HepG2 (cell line): ENCODE results near the gene SCRT2. TPM values are rescaled to one million over a fixed set of nuclear protein-coding genes. Genes with fewer than 3 reads are reported as not detected.

Source experiments
- ATAC-seq: fragments of 200-7000 bp; cut with Tn5 transposase; 3 replicates; pipeline ENCODE4 v1.9.1; 2020; ENCODE audit warnings: mild to moderate bottlenecking, moderate library complexity
- BruUV-seq: library from RNA; stranded (reverse); fragments of 400-500 nt; replicated peaks from 2 replicates; lab custom pipeline; 2021; lab: Mats Ljungman, UMichigan
- CTCF ChIA-PET: fragments of 300-600 bp; formaldehyde crosslinking; extraction: SDS; loops from one replicate; lab custom pipeline; 2021; ENCODE audit warnings: low total read pairs, inconsistent platforms, low intra/inter-chr PET ratio; lab: Yijun Ruan, JAX
- POLR2A ChIA-PET: fragments of 350-600 bp; sonication (Branson Sonifier 250); formaldehyde crosslinking; loops from one replicate; lab custom pipeline; 2020; ENCODE audit warnings: antibody characterized with exemption, inconsistent platforms; lab: Yijun Ruan, JAX
- DNase-seq: peaks from one replicate; pipeline ENCODE4 v3.0.0-alpha.2; 2015; ENCODE audit warnings: low spot score
- FAIRE-seq: peaks from 3 replicates; lab custom pipeline; 2011; peaks lifted over from hg19 to GRCh38; lab: Jason Lieb, UNC
- H2AFZ ChIP-seq: one replicate; pipeline ENCODE4 v1.6.1; 2011; ENCODE audit warnings: low read length, inconsistent platforms
- H3K27ac ChIP-seq: fragments of 300-600 bp; 3 replicates; pipeline ENCODE4 v1.8.0; 2011; ENCODE audit warnings: mixed run types, mild to moderate bottlenecking, mixed read lengths, low read length, inconsistent platforms; ENCODE audit not compliant: insufficient read depth; ENCODE audit errors: extremely low read length
- H3K27me3 ChIP-seq, 2 experiments: fragments of 200-600 bp in 1 of 2; 2 replicates in 1 of 2; 3 replicates in 1 of 2; pipeline versions ENCODE4 v1.6.0 to v1.8.0; 2011; ENCODE audit warnings: low read length in 2 of 2, mild to moderate bottlenecking in 2 of 2, moderate library complexity in 2 of 2, inconsistent platforms in 1 of 2; ENCODE audit not compliant: insufficient read depth in 2 of 2, control insufficient read depth in 1 of 2
- H3K36me3 ChIP-seq, 2 experiments: fragments of 200-600 bp in 1 of 2; replicated peaks in 1 of 2; 2 replicates in 1 of 2; 3 replicates in 1 of 2; pipeline versions ENCODE4 v1.5.1 to v1.8.0; 2011; ENCODE audit warnings: low read length in 2 of 2, inconsistent platforms in 1 of 2; ENCODE audit not compliant: insufficient read depth in 2 of 2, control insufficient read depth in 1 of 2
- H3K4me1 ChIP-seq: 2 replicates; pipeline ENCODE4 v1.5.1; 2012; ENCODE audit warnings: low read length, inconsistent platforms; ENCODE audit not compliant: insufficient read depth
- H3K4me2 ChIP-seq: 2 replicates; pipeline ENCODE4 v1.6.0; 2011; ENCODE audit warnings: low read depth, low read length, inconsistent platforms
- H3K4me3 ChIP-seq, 3 experiments: fragments of 200-600 bp in 1 of 3; sonication (generic), shearing (Covaris generic) in 1 of 3; replicated peaks in 1 of 3; 2 replicates each; pipeline ENCODE4 v1.5.1; 2011 to 2016; ENCODE audit warnings: low read length in 3 of 3, inconsistent platforms in 2 of 3, low read depth in 2 of 3, mild to moderate bottlenecking in 2 of 3, control low read depth in 1 of 3, mixed read lengths in 1 of 3; ENCODE audit not compliant: insufficient read depth in 1 of 3
- H3K79me2 ChIP-seq: one replicate; pipeline ENCODE4 v1.6.1; 2011; ENCODE audit warnings: low read length, inconsistent platforms; ENCODE audit not compliant: insufficient read depth
- H3K9ac ChIP-seq: 2 replicates; pipeline ENCODE4 v1.6.0; 2011; ENCODE audit warnings: mild to moderate bottlenecking, low read depth, low read length, inconsistent platforms; ENCODE audit not compliant: insufficient read depth
- H3K9me3 ChIP-seq: 2 replicates; pipeline ENCODE4 v1.5.1; 2012; ENCODE audit warnings: mild to moderate bottlenecking, low read length
- H4K20me1 ChIP-seq: 2 replicates; pipeline ENCODE4 v1.6.0; 2011; ENCODE audit warnings: inconsistent platforms, mild to moderate bottlenecking, low read length, moderate library complexity; ENCODE audit not compliant: insufficient read depth
- HNF1B ChIP-seq: sonication (generic); formaldehyde crosslinking; IDR thresholded peaks from 2 replicates; pipeline ENCODE4 v1.5.1; 2020; ENCODE audit warnings: mild to moderate bottlenecking, moderate library complexity, missing genetic modification reagents
- KDM3A ChIP-seq: IDR thresholded peaks from 2 replicates; pipeline ENCODE4 v1.6.1; 2018; ENCODE audit warnings: low read depth, missing compliant biosample characterization
- NFIB ChIP-seq: sonication (generic); formaldehyde crosslinking; IDR thresholded peaks from 2 replicates; pipeline ENCODE4 v1.9.0; 2021; ENCODE audit warnings: missing genetic modification reagents, mild to moderate bottlenecking, borderline replicate concordance
- RNF2 ChIP-seq: fragments of 450-650 bp; conservative IDR thresholded peaks from 2 replicates; pipeline ENCODE4 v1.6.1; 2016; ENCODE audit warnings: low read depth
- RXRB ChIP-seq: IDR thresholded peaks from 2 replicates; pipeline ENCODE4 v1.6.1; 2016; ENCODE audit warnings: borderline replicate concordance, missing genetic modification reagents, missing compliant biosample characterization
- TCF7L2 ChIP-seq: IDR thresholded peaks from 2 replicates; pipeline ENCODE4 v1.6.1; 2011; ENCODE audit warnings: mild to moderate bottlenecking, low read depth, low read length, moderate library complexity
- TGIF2 ChIP-seq: IDR thresholded peaks from 2 replicates; pipeline ENCODE4 v1.6.1; 2016; ENCODE audit warnings: control low read depth, missing compliant biosample characterization
- ZBTB14 ChIP-seq: sonication (generic); formaldehyde crosslinking; IDR thresholded peaks from 2 replicates; pipeline ENCODE4 v1.4.0; 2020; ENCODE audit warnings: missing genetic modification reagents
- ZC3H13 ChIP-seq: sonication (generic); formaldehyde crosslinking; IDR thresholded peaks from 2 replicates; pipeline ENCODE4 v1.8.1; 2023; ENCODE audit warnings: mild to moderate bottlenecking, missing genetic modification reagents, moderate library complexity
- ZFP62 ChIP-seq: sonication (generic); formaldehyde crosslinking; IDR thresholded peaks from 2 replicates; pipeline ENCODE4 v1.4.0; 2020; ENCODE audit warnings: missing genetic modification reagents
- ZNF280B ChIP-seq: sonication (generic); formaldehyde crosslinking; IDR thresholded peaks from 2 replicates; pipeline ENCODE4 v1.5.0; 2020; ENCODE audit warnings: missing genetic modification reagents, mild to moderate bottlenecking, borderline replicate concordance
- ZNF329 ChIP-seq: sonication (generic); formaldehyde crosslinking; IDR thresholded peaks from 2 replicates; pipeline ENCODE4 v1.9.0; 2021; ENCODE audit warnings: low read depth, mild to moderate bottlenecking, missing genetic modification reagents
- ZNF552 ChIP-seq: sonication (generic); formaldehyde crosslinking; IDR thresholded peaks from 2 replicates; pipeline ENCODE4 v1.9.0; 2022; ENCODE audit warnings: missing genetic modification reagents, mild to moderate bottlenecking, borderline replicate concordance
- WGBS: methylation state at CpG from one replicate; pipeline ENCODE4 v1.1.6; 2017; ENCODE audit warnings: low lambda C conversion rate; 5-methylcytosine and 5-hydroxymethylcytosine counted together
- in situ Hi-C: cut with HindIII; loops from 2 replicates; pipeline ENCODE4 v1.10.0; 2017; ENCODE audit warnings: low pct_unique_long_range_greater_than_20kb; ENCODE audit not compliant: extremely low pct_ligation_motif_present
- intact Hi-C: fragments of 100-400 bp; cut with micrococcal nuclease; formaldehyde crosslinking; loops from one replicate; pipeline ENCODE4 v1.10.0; 2022; ENCODE audit not compliant: unreplicated experiment
- polyA plus RNA-seq, 8 experiments: library from polyadenylated mRNA; depleted of rRNA in 3 of 8; stranded (reverse) in 7 of 8; unstranded in 1 of 8; fragments of >200 nt; fragmentation: Illumina TruSeq in 4 of 8; extraction: Trizol in 4 of 8; gene quantifications; 2 replicates each; pipeline versions ENCODE4 v1.2.1 to v1.2.3, GENCODE V29; 2011 to 2016; ENCODE audit warnings: low read depth in 4 of 8, missing spikeins in 1 of 8, mixed read lengths in 1 of 8; ENCODE audit not compliant: insufficient read depth in 1 of 8
- total RNA-seq, 5 experiments: library from RNA; depleted of rRNA; stranded (reverse); fragments of >200 nt; fragmentation: Illumina TruSeq; extraction: Trizol; gene quantifications; 2 replicates each; pipeline ENCODE4 v1.2.3, GENCODE V29; 2016; ENCODE audit warnings: low read depth in 1 of 5

The SCRT2 gene
- total and polyA plus RNA-seq, 2 of the 13 experiments (the other 11 are each of a cell fraction or from before 2014, with no cell fraction given) = not detected

- H3K79me2 ChIP-seq = no peaks in the 10 kb centered on the region
- no peak overlapping the region for H2AFZ ChIP-seq
- intact Hi-C loops = no loop called here
- H3K9ac ChIP-seq = no peak overlapping the region
- H3K4me2 ChIP-seq = no peak overlapping the region
- H3K9me3 ChIP-seq = peaks cover 8% of the 10 kb centered on the region
- in situ Hi-C loops = no loop called here
- no peak overlapping the region for H3K27ac ChIP-seq
- H3K4me1 ChIP-seq = no peaks in the 10 kb centered on the region
- peaks cover 12 to 51% of the 10 kb centered on the region in 2 experiments; a peak in 4 of 5 replicates for H3K27me3 ChIP-seq
- ATAC-seq (no peak), FAIRE-seq (no peak), DNase-seq (no peak)
- H4K20me1 ChIP-seq = no peaks in the 10 kb centered on the region
- 7% methylated on average over 4 of the region's 4 CpGs for WGBS
- no TSS peak for BruUV-seq
- no peak for TF ChIP-seq ZNF280B (CRISPR knock-in tag)
- CTCF ChIA-PET = no interaction called here
- H3K4me3 ChIP-seq = no peak overlapping the region
- POLR2A ChIA-PET = no interaction called here
- H3K36me3 ChIP-seq = no peaks in the 10 kb centered on the region
Observed at GRCh38 chr20:704726-705125, 29.1 kb upstream of the SCRT2 start.

DNA sequence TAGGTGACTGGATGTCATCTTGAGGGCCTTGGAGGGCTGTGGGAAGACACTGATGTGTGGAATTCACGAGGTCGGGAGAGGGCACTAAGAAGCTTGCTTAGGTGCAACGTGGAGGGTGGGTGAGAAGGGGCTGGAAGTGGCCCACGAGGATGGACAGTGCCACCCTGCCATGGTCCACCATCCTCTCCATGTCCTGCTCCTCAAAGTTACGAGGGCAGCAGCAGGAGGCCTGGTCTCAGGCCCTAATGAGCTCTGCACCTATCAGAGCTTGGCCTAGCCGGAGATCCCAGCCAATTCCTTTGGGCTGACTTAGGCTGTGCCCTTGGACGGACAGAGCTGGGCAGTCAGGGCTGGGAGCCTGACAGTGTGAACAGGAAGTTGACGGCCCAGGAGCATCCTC is 27.8 kb upstream of the SCRT2 start:
- no peaks in the 10 kb centered on the region for H3K4me1 ChIP-seq
- H3K9ac ChIP-seq = no peak overlapping the region
- no peaks in the 10 kb centered on the region; the same call in 1 of the 2 replicates for H4K20me1 ChIP-seq
- no peak overlapping the region for H2AFZ ChIP-seq
- no peak overlapping the region for H3K4me2 ChIP-seq
- no peak for DNase-seq
- H3K27ac ChIP-seq = no peak overlapping the region
- no peak overlapping the region for H3K4me3 ChIP-seq
- BruUV-seq = no TSS peak
- WGBS = 2% methylated on average over 7 of the region's 8 CpGs
- in situ Hi-C loops = no loop called here
- no peak for ATAC-seq
- CTCF ChIA-PET = no interaction called here
- H3K27me3 ChIP-seq = peaks cover 17 to 51% of the 10 kb centered on the region in 2 experiments
- TF ChIP-seq RXRB (CRISPR knock-in tag) (no peak), ZC3H13 (CRISPR knock-in tag) (no peak), ZNF329 (CRISPR knock-in tag) (no peak), TGIF2 (CRISPR knock-in tag) (no peak), RNF2 (no peak), HNF1B (CRISPR knock-in tag) (no peak), NFIB (no peak), KDM3A (CRISPR knock-in tag) (no peak), ZFP62 (CRISPR knock-in tag) (no peak), ZBTB14 (CRISPR knock-in tag) (no peak), TCF7L2 (no peak), ZNF552 (CRISPR knock-in tag) (no peak)
- TF ChIP-seq, all 625 proteins: peak for 0
- H3K36me3 ChIP-seq = no peaks in the 10 kb centered on the region
- H3K9me3 ChIP-seq = no peaks in the 10 kb centered on the region
- POLR2A ChIA-PET = no interaction called here
- no peak for FAIRE-seq
- intact Hi-C loops = no loop called here
- H3K79me2 ChIP-seq = no peaks in the 10 kb centered on the region
